HepG2 (cell line): ENCODE measurements around the gene RPF1.

Experiments
- CTCF ChIP-seq: sonication (generic); formaldehyde crosslinking; IDR thresholded peaks from 2 replicates; pipeline ENCODE4 v1.5.0; 2020; ENCODE audit warnings: mild to moderate bottlenecking, missing genetic modification reagents, moderate library complexity
- ELF4 ChIP-seq: sonication (generic); formaldehyde crosslinking; IDR thresholded peaks from 2 replicates; pipeline ENCODE4 v1.5.0; 2020; ENCODE audit warnings: missing genetic modification reagents, mild to moderate bottlenecking, moderate library complexity, borderline replicate concordance
- EP300 ChIP-seq, 3 experiments: sonication (generic) in 1 of 3; formaldehyde crosslinking in 1 of 3; IDR thresholded peaks; 2 replicates each; pipeline versions ENCODE4 v1.5.1 to v1.6.1; 2011 to 2020; ENCODE audit warnings: low read depth in 2 of 3, low read length in 2 of 3, borderline replicate concordance in 1 of 3, improper control_type of control experiment in 1 of 3, mild to moderate bottlenecking in 1 of 3, missing genetic modification reagents in 1 of 3, moderate library complexity in 1 of 3
- EZH2 ChIP-seq: conservative IDR thresholded peaks from 2 replicates; pipeline ENCODE4 v1.6.1; 2012; ENCODE audit warnings: mild to moderate bottlenecking, low read depth, low read length, moderate library complexity
- FOXK1 ChIP-seq: sonication (generic); formaldehyde crosslinking; IDR thresholded peaks from 2 replicates; pipeline ENCODE4 v1.4.0; 2020; ENCODE audit warnings: low read depth, missing genetic modification reagents, borderline replicate concordance
- JARID2 ChIP-seq: sonication (generic); formaldehyde crosslinking; IDR thresholded peaks from 2 replicates; pipeline ENCODE4 v1.8.1; 2023; ENCODE audit warnings: missing genetic modification reagents, inconsistent platforms; ENCODE audit not compliant: insufficient replicate concordance
- MAZ ChIP-seq, 2 experiments: sonication (generic) in 1 of 2; formaldehyde crosslinking in 1 of 2; IDR thresholded peaks; 2 replicates each; pipeline versions ENCODE4 v1.5.0 to v1.6.1; 2012 to 2020; ENCODE audit warnings: low read depth in 2 of 2, mild to moderate bottlenecking in 2 of 2, borderline replicate concordance in 1 of 2, improper control_type of control experiment in 1 of 2, low read length in 1 of 2, missing genetic modification reagents in 1 of 2, moderate library complexity in 1 of 2
- MYNN ChIP-seq: sonication (generic); formaldehyde crosslinking; IDR thresholded peaks from 2 replicates; pipeline ENCODE4 v1.4.0; 2020; ENCODE audit warnings: mild to moderate bottlenecking, low read depth, missing genetic modification reagents
- NFYB ChIP-seq: sonication (generic); formaldehyde crosslinking; IDR thresholded peaks from 2 replicates; pipeline ENCODE4 v1.4.0; 2020; ENCODE audit warnings: missing genetic modification reagents
- PHB2 ChIP-seq: fragments of 450-650 bp; IDR thresholded peaks from 2 replicates; pipeline ENCODE4 v1.6.1; 2018; ENCODE audit not compliant: partially characterized antibody
- POLR2AphosphoS2 ChIP-seq: IDR thresholded peaks from 2 replicates; pipeline ENCODE4 v1.6.1; 2011; ENCODE audit warnings: low read depth, low read length, improper control_type of control experiment
- TOPORS ChIP-seq: sonication (generic); formaldehyde crosslinking; IDR thresholded peaks from 2 replicates; pipeline ENCODE4 v1.8.0; 2023; ENCODE audit warnings: mild to moderate bottlenecking, missing genetic modification reagents
- ZNF343 ChIP-seq: sonication (generic); formaldehyde crosslinking; IDR thresholded peaks from 2 replicates; pipeline ENCODE4 v1.4.0; 2020; ENCODE audit warnings: mild to moderate bottlenecking, missing genetic modification reagents

DNA sequence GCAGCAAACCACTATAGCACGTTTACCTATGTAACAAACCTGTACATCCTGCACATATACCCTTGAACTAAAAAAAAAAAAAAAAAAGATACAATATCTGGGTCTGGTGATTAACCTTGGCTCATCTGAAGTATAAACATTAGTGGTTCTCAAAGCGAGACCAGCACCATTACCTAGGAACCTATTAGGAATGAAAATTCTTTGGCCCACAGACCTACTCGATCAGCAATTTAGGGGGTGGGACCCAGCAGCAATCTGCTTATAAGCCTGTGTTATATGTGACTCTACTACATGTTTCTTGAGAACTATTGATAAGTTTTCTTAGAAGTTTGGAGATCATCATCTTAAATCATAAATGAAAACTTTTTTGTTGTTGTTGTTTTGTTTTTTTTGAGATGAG, 17.4 kb downstream of the RPF1 start:
- TF ChIP-seq EZH2: no peak
- TF ChIP-seq EP300 (IDR thresholded peaks at IDR 0.05; ENCODE audit: low read depth in 2 of 2, low read length in 2 of 2): no peak
- no peak for TF ChIP-seq EP300 (CRISPR knock-in tag; IDR thresholded peaks at IDR 0.05; ENCODE audit: borderline replicate concordance)
- TF ChIP-seq MYNN (CRISPR knock-in tag): no peak
- TF ChIP-seq TOPORS (CRISPR knock-in tag): no peak
- no peak for TF ChIP-seq FOXK1 (CRISPR knock-in tag)
- TF ChIP-seq CTCF (CRISPR knock-in tag): no peak
- TF ChIP-seq PHB2: no peak
- TF ChIP-seq ELF4 (CRISPR knock-in tag): no peak
- TF ChIP-seq MAZ (IDR thresholded peaks at IDR 0.05; ENCODE audit: borderline replicate concordance, low read depth, low read length): no peak
- no peak for TF ChIP-seq MAZ (CRISPR knock-in tag; IDR thresholded peaks at IDR 0.05; ENCODE audit: low read depth)
- peak; percentile 82; the same call in 1 of the 2 replicates for TF ChIP-seq POLR2AphosphoS2
- TF ChIP-seq ZNF343: no peak
- TF ChIP-seq NFYB (CRISPR knock-in tag): no peak
- TF ChIP-seq JARID2 (CRISPR knock-in tag): no peak
